Common myeloid progenitor, CD34-positive (primary cell): ENCODE data around the gene AP4E1.

ENCODE experiments used
- CTCF ChIA-PET: fragments of 350-600 bp; sonication (Branson Sonifier 250); formaldehyde crosslinking; loops from one replicate; lab custom pipeline; 2021; ENCODE audit warnings: antibody characterized with exemption; lab: Charles Lee
- POLR2A ChIA-PET: fragments of 350-600 bp; sonication (Branson Sonifier 250); formaldehyde crosslinking; loops from one replicate; lab custom pipeline; 2021; ENCODE audit warnings: antibody characterized with exemption; lab: Charles Lee
- DNase-seq, 3 donors: peaks; one replicate each; pipeline versions ENCODE4 v3.0.0 to v3.0.0-alpha.2; 2013
- H3K27ac ChIP-seq, 2 experiments: 1 replicate in 1 of 2; 2 replicates in 1 of 2; pipeline ENCODE4 v1.7.0; 2013; ENCODE audit warnings: inconsistent platforms in 2 of 2, low read length in 2 of 2, mild to moderate bottlenecking in 2 of 2, low read depth in 1 of 2, moderate library complexity in 1 of 2; ENCODE audit not compliant: severe bottlenecking in 2 of 2, insufficient read depth in 1 of 2, poor library complexity in 1 of 2
- H3K27me3 ChIP-seq, 5 experiments: replicated peaks in 2 of 5; 1 replicate in 3 of 5; 2 replicates in 2 of 5; pipeline versions ENCODE4 v1.6.1 to v1.7.0; 2013; ENCODE audit warnings: low read length in 4 of 5, mild to moderate bottlenecking in 2 of 5, moderate library complexity in 2 of 5, inconsistent platforms in 1 of 5; ENCODE audit not compliant: insufficient read depth in 5 of 5, control insufficient read depth in 4 of 5
- H3K36me3 ChIP-seq, 4 experiments: 1 replicate in 2 of 4; 2 replicates in 2 of 4; pipeline versions ENCODE4 v1.6.1 to v1.7.0; 2013; ENCODE audit warnings: low read length in 3 of 4, control low read depth in 1 of 4, mild to moderate bottlenecking in 1 of 4; ENCODE audit not compliant: control insufficient read depth in 4 of 4, insufficient read depth in 4 of 4
- H3K4me1 ChIP-seq, 4 experiments: 1 replicate in 3 of 4; 2 replicates in 1 of 4; pipeline versions ENCODE4 v1.6.1 to v1.7.1; 2013; ENCODE audit warnings: low read length in 3 of 4, mild to moderate bottlenecking in 3 of 4, control low read depth in 1 of 4, inconsistent platforms in 1 of 4, moderate library complexity in 1 of 4; ENCODE audit not compliant: control insufficient read depth in 4 of 4, insufficient read depth in 4 of 4; ENCODE audit errors: control extremely low read depth in 1 of 4
- H3K4me3 ChIP-seq, 7 experiments: 1 replicate in 4 of 7; 2 replicates in 3 of 7; pipeline versions ENCODE4 v1.5.1 to v1.7.0; 2013; ENCODE audit warnings: mild to moderate bottlenecking in 7 of 7, low read length in 6 of 7, moderate library complexity in 6 of 7, inconsistent platforms in 2 of 7, low read depth in 2 of 7, control low read depth in 1 of 7; ENCODE audit not compliant: insufficient read depth in 4 of 7, control insufficient read depth in 1 of 7; ENCODE audit errors: extremely low read depth in 1 of 7
- H3K9me3 ChIP-seq, 5 experiments: 1 replicate in 4 of 5; 2 replicates in 1 of 5; pipeline versions ENCODE4 v1.6.1 to v1.7.1; 2013; ENCODE audit warnings: low read length in 4 of 5, mild to moderate bottlenecking in 2 of 5, inconsistent platforms in 1 of 5, low read depth in 1 of 5, moderate library complexity in 1 of 5; ENCODE audit not compliant: control insufficient read depth in 4 of 5, insufficient read depth in 2 of 5; ENCODE audit errors: control extremely low read depth in 1 of 5
- WGBS: methylation state at CpG from one replicate; pipeline ENCODE4 v1.1.5; 2013; ENCODE audit not compliant: insufficient coverage; 5-methylcytosine and 5-hydroxymethylcytosine counted together

Gene AP4E1

GRCh38 chr15:50971542-50971941, 63.1 kb downstream of the AP4E1 start:
- Histone ChIP-seq H3K4me1 (no peaks in the 10 kb centered on the region), H3K27me3 (no peaks in the 10 kb centered on the region), H3K4me3 (no peak overlapping the region), H3K36me3 (peaks cover 26 to 60% (median 29%) of the 10 kb centered on the region in 4 experiments), H3K9me3 (peaks cover 16 to 60% (median 19%) of the 10 kb centered on the region in 5 experiments), H3K27ac (no peak overlapping the region)
- DNase-seq: peak in 2 of 3 donors; percentile 16 to 20
- ChIA-PET CTCF (no interaction called here), POLR2A (no interaction called here)

GRCh38 chr15:50973605-50974004, 65.1 kb downstream of the AP4E1 start:
- no peak overlapping the region for H3K27ac ChIP-seq
- peaks cover 16 to 53% (median 19%) of the 10 kb centered on the region in 5 experiments for H3K9me3 ChIP-seq
- CTCF ChIA-PET: no interaction called here
- H3K27me3 ChIP-seq: no peaks in the 10 kb centered on the region
- H3K36me3 ChIP-seq: peaks cover 27 to 56% (median 28%) of the 10 kb centered on the region in 4 experiments
- 100% methylated on average over 1 of the region's 4 CpGs for WGBS
- no peak overlapping the region for H3K4me3 ChIP-seq
- POLR2A ChIA-PET: no interaction called here
- DNase-seq: no peak
- no peaks in the 10 kb centered on the region for H3K4me1 ChIP-seq

GRCh38 chr15:50977162-50977561, 68.7 kb downstream of the AP4E1 start:
- DNase-seq: no peak
- POLR2A ChIA-PET: no interaction called here
- Histone ChIP-seq H3K27ac (no peak overlapping the region), H3K4me1 (no peaks in the 10 kb centered on the region), H3K27me3 (no peaks in the 10 kb centered on the region), H3K4me3 (no peak overlapping the region), H3K36me3 (peaks cover 13 to 51% (median 23%) of the 10 kb centered on the region in 4 experiments), H3K9me3 (peaks cover 4 to 25% (median 12%) of the 10 kb centered on the region in 5 experiments)
- WGBS: 100% methylated on average over 1 of the region's 2 CpGs
- CTCF ChIA-PET: no interaction called here

GRCh38 chr15:50978580-50978979, 70.1 kb downstream of the AP4E1 start:
- POLR2A ChIA-PET: no interaction called here
- CTCF ChIA-PET: no interaction called here
- peaks cover 5 to 41% (median 18%) of the 10 kb centered on the region in 4 experiments for H3K36me3 ChIP-seq
- no peak for DNase-seq
- H3K9me3 ChIP-seq: peaks cover 0 to 20% (median 8%) of the 10 kb centered on the region in 5 experiments
- 100% methylated on average over 1 of the region's 4 CpGs for WGBS
- no peaks in the 10 kb centered on the region for H3K27me3 ChIP-seq
- H3K4me3 ChIP-seq: no peak overlapping the region
- no peaks in the 10 kb centered on the region for H3K4me1 ChIP-seq
- H3K27ac ChIP-seq: no peak overlapping the region

- CTCF ChIA-PET: no interaction called here
These were observed 70.6 kb downstream of the AP4E1 start for GRCh38 chr15:50979041-50979440.

GRCh38 chr15:50993598-50993997, 85.1 kb downstream of the AP4E1 start:
- Histone ChIP-seq H3K27me3 (no peaks in the 10 kb centered on the region), H3K4me3 (no peak overlapping the region), H3K4me1 (no peaks in the 10 kb centered on the region), H3K36me3 (peaks cover 8 to 19% (median 10%) of the 10 kb centered on the region in 4 experiments), H3K9me3 (no peaks in the 10 kb centered on the region), H3K27ac (no peak overlapping the region)
- WGBS: 100% methylated on average over 1 of the region's 4 CpGs
- DNase-seq: no peak
- ChIA-PET CTCF (no interaction called here), POLR2A (no interaction called here)

More at GRCh38 chr15:50979041-50979440, 70.6 kb downstream of the AP4E1 start:
- Histone ChIP-seq H3K4me1 (no peaks in the 10 kb centered on the region), H3K27ac (no peak overlapping the region), H3K36me3 (peaks cover 5 to 41% (median 18%) of the 10 kb centered on the region in 4 experiments), H3K9me3 (peaks cover 0 to 19% (median 8%) of the 10 kb centered on the region in 5 experiments), H3K27me3 (no peaks in the 10 kb centered on the region), H3K4me3 (no peak overlapping the region)
- POLR2A ChIA-PET: no interaction called here
- DNase-seq: no peak
- WGBS: 100% methylated on average over 1 of the region's 1 CpG

GRCh38 chr15:50996641-50997040, 88.2 kb downstream of the AP4E1 start:
- Histone ChIP-seq H3K27me3 (no peaks in the 10 kb centered on the region), H3K4me1 (no peaks in the 10 kb centered on the region), H3K27ac (no peak overlapping the region), H3K36me3 (peaks cover 8 to 14% (median 11%) of the 10 kb centered on the region in 4 experiments), H3K4me3 (no peak overlapping the region), H3K9me3 (peaks cover 0 to 2% (median 0%) of the 10 kb centered on the region in 5 experiments)
- 86% methylated on average over 1 of the region's 1 CpG for WGBS
- ChIA-PET POLR2A (no interaction called here), CTCF (no interaction called here)
- no peak for DNase-seq
